ENCODE results near the gene EPHB1.

Gene EPHB1

DNA sequence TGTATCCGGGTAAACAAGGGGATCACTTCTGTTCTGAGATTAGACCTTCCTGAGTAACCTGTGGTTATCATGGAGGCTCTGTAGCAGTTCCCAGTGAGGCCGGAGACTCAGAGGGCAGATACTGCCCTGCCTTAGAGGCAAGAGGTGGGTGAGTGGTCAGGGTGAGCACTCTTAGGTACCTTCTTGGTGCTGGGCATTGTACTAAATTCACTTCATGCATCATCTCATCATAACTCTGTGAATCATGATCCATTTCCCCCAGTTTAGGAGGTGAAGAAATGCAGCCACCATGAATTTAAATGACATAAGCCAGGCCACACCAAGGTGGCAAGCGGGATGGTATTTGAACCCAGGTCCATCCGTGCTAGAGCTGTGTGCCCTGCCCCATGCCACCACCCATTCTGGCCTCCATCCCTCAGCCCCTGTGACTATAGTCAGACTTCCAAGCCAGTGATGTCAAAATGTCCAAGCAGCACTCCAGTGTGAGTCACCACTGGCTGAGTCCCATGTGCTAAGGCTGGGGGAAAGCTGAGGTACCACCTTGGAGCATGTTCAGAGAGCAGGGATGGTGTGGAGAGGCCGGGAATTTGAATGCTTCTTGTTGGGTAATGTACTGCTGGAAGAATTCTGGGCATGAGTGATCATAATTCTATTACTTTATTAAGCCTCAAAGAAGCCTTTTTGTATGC, 88.8 kb downstream of the EPHB1 start:
- DNase-seq (no peak), ATAC-seq (no peak)

GRCh38 chr3:134885877-134886621, 91.0 kb downstream of the EPHB1 start:
- DNase-seq (no peak), ATAC-seq (no peak)

GRCh38 chr3:134886991-134887390, 91.9 kb downstream of the EPHB1 start:
- no peak for DNase-seq
- ATAC-seq: no peak

DNA sequence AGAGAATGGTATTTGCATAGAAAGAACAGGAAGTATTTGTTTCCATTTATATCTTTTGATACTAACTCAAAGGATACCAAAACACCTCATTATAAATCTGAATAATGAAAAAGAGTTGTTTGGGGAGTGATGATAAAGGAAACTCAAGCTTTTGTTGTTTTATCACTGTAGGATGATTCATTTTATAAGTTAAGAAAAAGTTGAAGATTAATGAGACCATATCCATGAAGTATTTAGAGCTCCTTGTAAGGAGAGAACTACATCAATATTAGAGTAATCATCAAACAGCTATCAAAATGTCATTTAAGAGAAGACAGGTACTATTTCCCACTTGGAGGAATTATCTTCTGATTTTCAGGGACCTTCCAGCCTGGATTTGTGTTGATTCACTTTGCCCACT, 92.5 kb downstream of the EPHB1 start:
- no peak for DNase-seq
- no peak for ATAC-seq

GRCh38 chr3:134892326-134892725, 97.3 kb downstream of the EPHB1 start:
- ATAC-seq: no peak
- no peak for DNase-seq

GRCh38 chr3:134892761-134893160, 97.7 kb downstream of the EPHB1 start:
- DNase-seq (no peak), ATAC-seq (no peak)

GRCh38 chr3:134894533-134894932, 99.5 kb downstream of the EPHB1 start:
- ATAC-seq (no peak), DNase-seq (no peak)

GRCh38 chr3:134895181-134895580, 100.1 kb downstream of the EPHB1 start:
- DNase-seq: no peak

GRCh38 chr3:134896141-134896540, 101.1 kb downstream of the EPHB1 start:
- ATAC-seq (no peak), DNase-seq (no peak)

More at GRCh38 chr3:134895181-134895580, 100.1 kb downstream of the EPHB1 start:
- ATAC-seq: no peak

- ATAC-seq (no peak), DNase-seq (no peak)
Measured at GRCh38 chr3:134896696-134897095, 101.6 kb downstream of the EPHB1 start.

DNA sequence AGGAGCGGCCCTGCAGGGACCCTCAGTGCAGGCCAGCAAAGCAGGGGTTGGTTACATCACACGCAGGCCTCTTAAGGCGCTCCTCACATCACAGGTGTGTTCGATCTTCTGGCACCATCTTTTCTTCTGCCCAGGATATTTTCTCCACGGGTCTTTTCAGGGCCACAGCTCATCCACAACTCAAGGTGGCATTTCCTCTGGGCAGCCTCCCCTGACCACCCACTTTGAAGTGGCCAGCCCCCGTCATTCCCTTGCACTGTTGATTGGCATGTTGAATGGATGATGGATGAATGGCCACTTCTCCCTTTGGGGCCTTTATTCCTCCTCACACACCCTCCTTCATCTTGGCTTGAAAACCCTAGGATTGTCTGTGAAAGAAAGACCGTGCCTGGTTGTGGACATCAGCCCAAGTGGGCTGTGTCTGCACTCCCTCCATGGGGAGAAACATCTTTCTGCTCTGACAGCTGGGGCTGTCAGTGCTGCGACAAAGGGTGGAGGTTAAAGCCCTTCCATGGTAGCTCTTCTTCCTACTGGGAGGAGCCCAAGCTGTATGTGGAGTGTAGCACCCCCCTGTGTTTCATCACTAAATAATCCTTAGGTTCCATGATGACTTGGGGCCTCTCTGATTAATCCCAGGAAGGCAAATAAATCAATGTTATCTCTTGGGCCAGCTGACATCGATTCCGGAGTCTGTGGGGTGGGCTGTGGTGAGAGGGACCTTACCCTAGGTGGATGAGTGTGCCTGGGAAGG, 102.5 kb downstream of the EPHB1 start:
- ATAC-seq (no peak), DNase-seq (no peak)

- DNase-seq: no peak
- ATAC-seq: no peak
Measured at GRCh38 chr3:134898181-134898754, 103.2 kb downstream of the EPHB1 start.

DNA sequence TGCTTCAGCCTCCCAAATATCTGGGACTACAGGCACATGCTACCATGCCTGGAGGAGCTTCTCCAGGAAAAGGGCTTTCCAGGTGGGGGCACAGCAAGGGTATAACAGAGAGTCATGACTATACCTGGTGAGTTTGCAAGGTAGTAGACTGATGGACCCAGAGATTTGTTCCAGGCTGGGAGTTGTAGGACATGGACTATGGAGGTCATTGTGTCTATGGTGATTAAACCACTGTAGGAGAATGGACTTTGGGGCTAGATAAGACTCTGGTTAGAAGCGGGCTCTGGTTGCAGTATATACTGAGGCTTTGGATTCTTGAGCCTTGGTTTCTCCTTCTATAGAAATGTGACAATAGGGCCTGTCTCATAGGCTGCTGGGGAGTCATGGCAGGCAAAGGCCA, 104.7 kb downstream of the EPHB1 start:
- no peak for DNase-seq
- ATAC-seq: no peak

DNA sequence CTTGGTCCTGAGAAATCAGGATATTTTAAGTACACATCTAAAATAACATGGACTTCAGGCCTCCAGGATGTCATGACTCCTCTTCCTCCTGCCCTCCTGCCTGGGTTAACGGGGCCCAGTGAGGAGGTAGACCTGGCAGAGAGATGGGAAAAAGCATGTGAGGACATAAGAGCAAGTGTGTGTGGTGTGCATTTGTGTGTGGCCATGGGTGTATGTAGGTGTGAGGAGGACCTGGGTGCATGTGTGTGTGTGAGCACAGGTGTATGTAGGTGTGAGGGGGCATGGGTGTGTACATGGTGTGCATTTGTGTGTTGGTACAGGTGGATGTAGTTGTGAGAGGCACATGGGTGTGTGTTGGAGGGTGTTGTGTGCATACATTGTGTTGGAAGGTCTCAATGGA, 105.4 kb downstream of the EPHB1 start:
- no peak for ATAC-seq
- DNase-seq: no peak

GRCh38 chr3:134901461-134901860, 106.4 kb downstream of the EPHB1 start:
- DNase-seq (no peak), ATAC-seq (no peak)

DNA sequence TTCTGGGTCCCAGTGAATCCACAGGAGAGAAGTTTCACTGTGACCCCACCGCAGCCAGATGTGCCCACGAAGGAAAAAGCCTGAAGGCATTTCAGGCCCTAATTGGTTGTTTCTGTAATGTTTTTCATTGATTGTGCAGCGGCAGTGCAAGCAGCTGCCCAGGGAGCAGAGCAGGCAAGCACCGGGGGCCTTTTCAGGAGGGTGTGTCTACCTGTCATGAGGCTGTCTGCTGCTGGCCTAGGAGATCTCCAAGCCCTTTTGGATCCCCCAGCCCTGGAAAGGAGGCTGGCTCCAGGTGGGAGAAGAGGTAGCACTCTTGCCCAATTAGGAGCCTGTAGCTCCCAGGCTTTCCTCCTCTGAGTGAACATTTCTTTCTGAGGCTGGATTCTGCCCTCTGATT, 108.8 kb downstream of the EPHB1 start:
- DNase-seq (no peak), ATAC-seq (no peak)

GRCh38 chr3:134904241-134904771, 109.2 kb downstream of the EPHB1 start:
- DNase-seq (peak; percentile 19), ATAC-seq (peak; percentile 56)

DNA sequence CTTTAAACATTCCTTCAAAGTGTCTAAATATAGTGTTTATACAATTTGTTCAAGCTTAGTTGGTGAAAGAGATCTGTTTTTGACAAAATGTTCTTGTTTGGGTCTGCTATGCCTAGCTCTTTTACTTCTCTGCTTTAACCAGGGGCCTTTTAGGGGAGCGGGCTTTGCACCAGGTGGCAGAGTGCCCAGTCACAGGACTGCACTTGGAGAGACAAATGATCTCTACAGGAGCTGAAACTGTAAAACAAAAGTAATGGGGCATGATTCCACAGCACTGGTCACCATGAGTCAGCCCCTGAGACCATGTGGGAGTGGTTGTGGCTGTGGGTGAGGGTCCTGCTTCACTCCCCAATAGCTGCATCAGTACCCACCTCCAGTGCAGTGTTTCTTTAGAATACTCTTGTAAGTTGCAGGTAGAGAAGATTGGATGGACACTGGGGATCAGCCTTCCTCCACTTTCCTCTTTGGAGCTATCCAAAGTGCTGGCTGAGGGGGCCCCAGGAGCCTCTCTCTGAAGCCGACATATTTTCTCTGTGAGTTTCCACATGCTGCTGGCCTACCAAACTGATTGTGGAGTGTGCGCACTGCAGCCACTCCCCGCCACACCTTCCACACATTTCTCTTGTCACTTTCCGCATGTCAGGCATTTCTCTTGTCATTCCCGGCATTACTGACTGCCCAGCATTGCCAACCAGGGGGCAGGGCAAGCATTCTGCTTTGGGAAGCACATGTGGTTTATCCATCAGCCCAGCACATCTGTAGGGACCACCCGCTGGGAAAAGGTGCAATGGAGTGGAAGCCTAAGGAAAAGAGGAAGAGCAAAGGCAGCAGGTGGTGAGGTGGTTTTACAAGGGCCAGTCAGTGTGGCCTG, 110.0 kb downstream of the EPHB1 start:
- ATAC-seq (no peak), DNase-seq (no peak)

GRCh38 chr3:134905647-134905935, 110.5 kb downstream of the EPHB1 start:
- DNase-seq (no peak), ATAC-seq (no peak)

DNA sequence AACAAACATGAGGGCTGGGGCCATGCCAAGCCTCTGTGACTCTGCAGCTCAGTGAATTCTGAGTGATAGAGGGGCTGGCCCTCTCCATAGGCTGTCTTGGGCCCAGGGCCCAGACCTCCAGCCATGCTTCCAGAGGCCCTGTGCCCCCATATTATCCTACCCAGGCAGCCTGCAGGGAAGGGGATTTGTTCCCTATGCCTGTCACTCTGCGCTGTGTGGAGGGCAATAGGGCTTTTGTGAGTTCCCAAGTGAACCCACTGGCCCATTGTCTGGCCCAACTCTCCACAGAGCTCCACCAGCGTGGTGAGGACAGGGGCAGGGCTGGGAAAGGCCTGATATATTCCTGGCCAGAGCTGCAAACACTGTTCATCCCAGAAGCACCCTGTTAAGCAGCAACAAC, 113.2 kb downstream of the EPHB1 start:
- DNase-seq: no peak
- ATAC-seq: no peak

GRCh38 chr3:134910026-134910425, 115.0 kb downstream of the EPHB1 start:
- ATAC-seq (no peak), DNase-seq (no peak)
